Measurements from ENCODE around the gene MLXIP. TPM values are rescaled to one million over a fixed set of nuclear protein-coding genes. Genes with fewer than 3 reads are reported as not detected.

Gene MLXIP
- total RNA-seq, 1 experiment from 2014 or later, result 32.4 TPM

- H4K20me1 ChIP-seq (ENCODE audit: control insufficient read depth, insufficient read depth, insufficient read length), result peaks cover 2% of the 10 kb centered on the region
- no peak overlapping the region for H3K27ac Mint-ChIP-seq
- no peaks in the 10 kb centered on the region for H3K9me3 ChIP-seq (ENCODE audit: control insufficient read depth, low read depth, low read length)
- no peaks in the 10 kb centered on the region for H3K23me2 ChIP-seq (ENCODE audit: insufficient read length, low read depth, low read length, poor library complexity, severe bottlenecking)
- no peaks in the 10 kb centered on the region for H3K27me3 Mint-ChIP-seq (ENCODE audit: low read depth)
- peaks cover 19 to 20% of the 10 kb centered on the region in 2 experiments for H3K4me1 Mint-ChIP-seq
- no peaks in the 10 kb centered on the region for H3K9me3 Mint-ChIP-seq
- H3K23ac ChIP-seq (ENCODE audit: insufficient read length, low read depth, low read length), result no peak overlapping the region
- H3K4me1 ChIP-seq (ENCODE audit: insufficient read depth, low read length), result 0 out of 2 replicates have a peak, but pooled peaks cover 4% of the 10 kb centered on the region
- H4K91ac ChIP-seq (ENCODE audit: insufficient read length, low read depth, low read length), result no peak overlapping the region
- no peak overlapping the region for H2BK120ac ChIP-seq (ENCODE audit: low read depth, low read length, poor library complexity, severe bottlenecking)
- TF ChIP-seq CTCF (conservative IDR thresholded peaks at IDR 0.05), result no peak
- H2BK15ac ChIP-seq (ENCODE audit: low read depth, low read length), result no peak overlapping the region
- no CpG with 5 or more reads among the region's 13 CpGs for WGBS (ENCODE audit: extremely low coverage, insufficient read length, low lambda C conversion rate)
- H3K79me1 ChIP-seq (ENCODE audit: insufficient read depth, low read depth, low read length, poor library complexity, severe bottlenecking), result no peaks in the 10 kb centered on the region
- H3K36me3 Mint-ChIP-seq (ENCODE audit: insufficient read depth in 1 of 3, low read depth in 3 of 3), result peaks cover 14 to 37% (median 14%) of the 10 kb centered on the region in 3 experiments
- no peak overlapping the region for H2BK5ac ChIP-seq (ENCODE audit: insufficient read length, low read length)
- no peak overlapping the region for H3K27ac ChIP-seq (ENCODE audit: insufficient read length, low read depth, low read length)
- H3K18ac ChIP-seq (ENCODE audit: insufficient read length, low read depth, low read length), result no peak overlapping the region
- no peak overlapping the region for H3K9ac ChIP-seq (ENCODE audit: extremely low read depth, insufficient read length, low read length)
- H2AK5ac ChIP-seq (ENCODE audit: insufficient read length, low read length), result no peak overlapping the region
- no peak overlapping the region for H3K4me2 ChIP-seq (ENCODE audit: insufficient read depth, insufficient read length, low read length)
- H2BK20ac ChIP-seq (ENCODE audit: low read depth, low read length, poor library complexity, severe bottlenecking), result no peak overlapping the region
- no peak overlapping the region for H2BK12ac ChIP-seq (ENCODE audit: insufficient read length, low read depth, low read length)
- no peak overlapping the region for H3K4me3 Mint-ChIP-seq
- no peak overlapping the region for H3K4ac ChIP-seq (ENCODE audit: low read depth, low read length)
- no peaks in the 10 kb centered on the region; the same call in 1 of the 2 replicates for H3K79me2 ChIP-seq (ENCODE audit: insufficient read depth, low read length)
- H3T11ph ChIP-seq (ENCODE audit: low read length), result no peak overlapping the region
- no peaks in the 10 kb centered on the region for H3K27me3 ChIP-seq (ENCODE audit: insufficient read depth, low read length)
- H2AFZ ChIP-seq (ENCODE audit: low read length), result no peak overlapping the region
- H4K5ac ChIP-seq (ENCODE audit: insufficient read length, low read depth, low read length), result no peak overlapping the region
- no peak overlapping the region for H3K56ac ChIP-seq (ENCODE audit: insufficient read length, low read depth, low read length)
- H4K8ac ChIP-seq (replicated peaks; ENCODE audit: insufficient read length, low read depth, low read length), result no peak overlapping the region
- no peak overlapping the region for H3K14ac ChIP-seq (ENCODE audit: insufficient read depth, low read length)
- no peak for DNase-seq
These were observed 49.3 kb downstream of the MLXIP start for GRCh38 chr12:122127839-122128238.

Measured in H9 (cell line).